ENCODE results near the gene BMP4. TPM values are rescaled to one million over a fixed set of nuclear protein-coding genes. Genes with fewer than 3 reads are reported as not detected.

Gene BMP4
- 5.2 and 20.4 TPM in 2 replicates for total RNA-seq

GRCh38 chr14:53956427-53957201, at the start of gene BMP4:
TSS of gene BMP4 (minus strand) at chr14:53956825. CDS start at chr14:53952222, 4,603 bp downstream.

Measured in dermis lymphatic vessel endothelial cell (primary cell).